ENCODE measurements around the gene NLRC5.

The NLRC5 gene

DNA sequence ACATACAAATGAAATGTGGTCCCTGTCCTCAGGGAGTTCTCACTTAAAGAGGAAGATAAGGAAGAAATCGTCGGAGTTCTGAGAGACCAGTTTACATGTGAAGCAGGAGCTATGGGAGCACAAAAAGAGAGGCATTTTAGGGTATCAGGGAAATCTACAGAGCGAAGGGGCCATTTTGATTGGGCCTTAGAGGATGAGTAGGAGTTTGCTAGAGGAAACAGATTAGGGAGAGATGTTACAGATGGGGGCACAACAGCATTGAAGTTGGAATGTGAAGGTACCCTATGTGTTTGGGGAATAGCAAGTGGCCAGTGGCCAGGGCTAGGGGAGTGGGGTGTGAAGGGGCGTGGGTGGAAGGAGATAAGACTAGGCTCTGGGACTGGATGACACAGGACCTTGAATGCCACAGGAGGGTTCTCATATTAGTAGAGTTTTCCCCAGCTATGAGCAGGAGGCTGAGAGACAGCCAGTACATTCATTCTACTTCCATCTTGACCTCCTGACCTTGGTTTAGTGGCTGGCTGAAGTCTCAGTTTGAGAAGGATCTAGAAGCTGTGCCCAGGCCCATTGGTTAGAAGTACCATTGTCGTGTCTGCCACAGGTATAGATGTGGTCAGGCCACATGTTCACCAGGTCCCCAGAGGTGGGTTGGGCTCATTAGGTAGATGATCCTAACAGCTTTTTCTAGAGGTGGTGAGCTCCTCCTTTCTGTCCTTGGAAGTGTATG is 137.8 kb downstream of the NLRC5 start:
- H3K27me3 ChIP-seq (ENCODE audit: control insufficient read depth, low read length): no peaks in the 10 kb centered on the region
- no peaks in the 10 kb centered on the region for H4K20me1 ChIP-seq (ENCODE audit: control insufficient read depth, insufficient read depth, low read depth, low read length)
- no peak overlapping the region for H3K4me2 ChIP-seq (ENCODE audit: low read length)
- H3K4me3 ChIP-seq (ENCODE audit: low read length): no peak overlapping the region
- H3K36me3 ChIP-seq (ENCODE audit: control insufficient read depth, low read length): no peaks in the 10 kb centered on the region
- H3K27ac ChIP-seq (ENCODE audit: low read depth, low read length): no peak overlapping the region
- H3K9me3 ChIP-seq (ENCODE audit: control insufficient read depth, insufficient read depth, low read length): no peaks in the 10 kb centered on the region
- no peaks in the 10 kb centered on the region for H3K9me2 ChIP-seq (replicated peaks; ENCODE audit: control insufficient read depth, low read length)
- TF ChIP-seq, protein P1, sequence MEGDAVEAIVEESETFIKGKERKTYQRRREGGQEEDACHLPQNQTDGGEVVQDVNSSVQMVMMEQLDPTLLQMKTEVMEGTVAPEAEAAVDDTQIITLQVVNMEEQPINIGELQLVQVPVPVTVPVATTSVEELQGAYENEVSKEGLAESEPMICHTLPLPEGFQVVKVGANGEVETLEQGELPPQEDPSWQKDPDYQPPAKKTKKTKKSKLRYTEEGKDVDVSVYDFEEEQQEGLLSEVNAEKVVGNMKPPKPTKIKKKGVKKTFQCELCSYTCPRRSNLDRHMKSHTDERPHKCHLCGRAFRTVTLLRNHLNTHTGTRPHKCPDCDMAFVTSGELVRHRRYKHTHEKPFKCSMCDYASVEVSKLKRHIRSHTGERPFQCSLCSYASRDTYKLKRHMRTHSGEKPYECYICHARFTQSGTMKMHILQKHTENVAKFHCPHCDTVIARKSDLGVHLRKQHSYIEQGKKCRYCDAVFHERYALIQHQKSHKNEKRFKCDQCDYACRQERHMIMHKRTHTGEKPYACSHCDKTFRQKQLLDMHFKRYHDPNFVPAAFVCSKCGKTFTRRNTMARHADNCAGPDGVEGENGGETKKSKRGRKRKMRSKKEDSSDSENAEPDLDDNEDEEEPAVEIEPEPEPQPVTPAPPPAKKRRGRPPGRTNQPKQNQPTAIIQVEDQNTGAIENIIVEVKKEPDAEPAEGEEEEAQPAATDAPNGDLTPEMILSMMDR (IDR thresholded peaks at IDR 0.05; ENCODE audit: low read depth, low read length, poor library complexity, severe bottlenecking): no peak
- no peak for TF ChIP-seq EZH2phosphoT487 (IDR thresholded peaks at IDR 0.05; ENCODE audit: borderline replicate concordance, low read length)
- H3K79me2 ChIP-seq (ENCODE audit: control insufficient read depth, low read length): no peaks in the 10 kb centered on the region
- no peaks in the 10 kb centered on the region for H3F3A ChIP-seq (ENCODE audit: control insufficient read depth, insufficient read depth)
- no peaks in the 10 kb centered on the region for H3K4me1 ChIP-seq (ENCODE audit: control insufficient read depth, low read length)

DNA sequence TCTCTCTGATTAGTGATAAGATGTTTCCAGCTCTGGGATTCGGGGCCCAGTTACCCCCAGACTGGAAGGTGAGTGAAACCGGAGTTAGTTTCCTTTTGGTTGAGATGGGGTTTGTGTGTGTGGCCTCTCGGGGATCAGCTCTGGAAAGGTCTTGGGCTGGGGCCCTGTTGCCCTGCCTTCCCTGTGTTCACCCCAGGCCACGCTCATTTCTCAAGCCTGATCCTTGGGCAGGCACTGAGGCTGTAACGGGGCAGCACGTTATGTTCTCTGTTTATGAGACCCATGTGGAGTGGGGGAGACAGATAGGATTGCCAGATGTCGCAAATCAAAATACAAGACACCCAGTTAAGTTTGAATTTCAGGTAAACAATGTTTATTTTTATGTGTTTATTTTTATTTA is 138.5 kb downstream of the NLRC5 start:
- H4K20me1 ChIP-seq (ENCODE audit: control insufficient read depth, insufficient read depth, low read depth, low read length): no peaks in the 10 kb centered on the region

DNA sequence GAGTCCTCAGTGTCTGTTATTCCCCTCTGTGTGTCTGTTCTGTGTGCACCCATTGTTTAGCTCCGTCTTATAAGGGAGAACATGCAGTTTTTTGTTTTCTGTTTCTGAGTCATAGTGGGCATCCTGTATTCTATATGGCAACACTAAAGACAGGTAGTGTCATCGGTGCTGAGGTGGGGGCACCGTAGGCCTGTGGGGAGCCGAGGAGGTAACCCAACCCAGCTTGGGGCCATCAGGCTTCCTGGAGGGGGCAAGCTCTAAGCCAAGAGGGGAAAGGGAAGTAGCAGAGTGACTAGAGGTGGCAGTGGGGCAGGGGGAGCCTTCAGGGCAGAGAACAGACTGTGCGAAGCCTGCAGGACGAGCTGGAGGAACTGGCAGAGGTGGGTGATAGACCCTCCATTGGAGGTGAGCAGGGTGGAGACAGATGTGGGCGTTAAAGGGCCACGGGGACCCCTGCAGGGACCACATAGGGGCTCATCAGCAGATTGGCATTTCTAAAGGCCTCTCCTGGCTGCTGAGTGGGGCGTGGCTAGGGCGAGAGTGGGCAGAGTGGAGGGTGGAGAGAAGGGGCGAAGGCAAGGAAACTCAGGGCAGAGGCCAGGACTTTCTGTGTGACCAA is 139.5 kb downstream of the NLRC5 start:
- no peaks in the 10 kb centered on the region for H3F3A ChIP-seq (ENCODE audit: control insufficient read depth, insufficient read depth)
- 0 out of 2 replicates have a peak, but pooled peaks cover under 1% of the 10 kb centered on the region for H3K4me1 ChIP-seq (ENCODE audit: control insufficient read depth, low read length)
- H4K20me1 ChIP-seq (ENCODE audit: control insufficient read depth, insufficient read depth, low read depth, low read length): no peaks in the 10 kb centered on the region
- H3K27me3 ChIP-seq (ENCODE audit: control insufficient read depth, low read length): no peaks in the 10 kb centered on the region
- H3K36me3 ChIP-seq (ENCODE audit: control insufficient read depth, low read length): no peaks in the 10 kb centered on the region
- no peaks in the 10 kb centered on the region for H3K9me3 ChIP-seq (ENCODE audit: control insufficient read depth, insufficient read depth, low read length)
- H3K27ac ChIP-seq (ENCODE audit: low read depth, low read length): no peak overlapping the region
- H3K79me2 ChIP-seq (ENCODE audit: control insufficient read depth, low read length): no peaks in the 10 kb centered on the region
- H3K9me2 ChIP-seq (replicated peaks; ENCODE audit: control insufficient read depth, low read length): no peaks in the 10 kb centered on the region
- no peak overlapping the region for H3K4me2 ChIP-seq (ENCODE audit: low read length)
- H3K4me3 ChIP-seq (ENCODE audit: low read length): no peak overlapping the region
- TF ChIP-seq EZH2phosphoT487 (IDR thresholded peaks at IDR 0.05; ENCODE audit: borderline replicate concordance, low read length): no peak
- TF ChIP-seq, protein P1 (IDR thresholded peaks at IDR 0.05; ENCODE audit: low read depth, low read length, poor library complexity, severe bottlenecking): no peak

More for the DNA sequence above, 138.5 kb downstream of the NLRC5 start:
- H3K27me3 ChIP-seq (ENCODE audit: control insufficient read depth, low read length): no peaks in the 10 kb centered on the region
- H3K36me3 ChIP-seq (ENCODE audit: control insufficient read depth, low read length): no peaks in the 10 kb centered on the region
- no peak overlapping the region for H3K4me3 ChIP-seq (ENCODE audit: low read length)
- H3K4me1 ChIP-seq (ENCODE audit: control insufficient read depth, low read length): no peaks in the 10 kb centered on the region
- H3K79me2 ChIP-seq (ENCODE audit: control insufficient read depth, low read length): no peaks in the 10 kb centered on the region
- TF ChIP-seq EZH2phosphoT487 (IDR thresholded peaks at IDR 0.05; ENCODE audit: borderline replicate concordance, low read length): no peak
- TF ChIP-seq, protein P1 (IDR thresholded peaks at IDR 0.05; ENCODE audit: low read depth, low read length, poor library complexity, severe bottlenecking): no peak
- no peaks in the 10 kb centered on the region for H3F3A ChIP-seq (ENCODE audit: control insufficient read depth, insufficient read depth)
- H3K9me2 ChIP-seq (replicated peaks; ENCODE audit: control insufficient read depth, low read length): no peaks in the 10 kb centered on the region
- no peaks in the 10 kb centered on the region for H3K9me3 ChIP-seq (ENCODE audit: control insufficient read depth, insufficient read depth, low read length)
- no peak overlapping the region for H3K4me2 ChIP-seq (ENCODE audit: low read length)
- no peak overlapping the region for H3K27ac ChIP-seq (ENCODE audit: low read depth, low read length)

All from DOHH2 (cell line).